CD14-positive monocyte (primary cell): ENCODE data around the gene SEC63. TPM values are rescaled to one million over a fixed set of nuclear protein-coding genes. Genes with fewer than 3 reads are reported as not detected.

Experiments used
- DNase-seq, 3 donors: peaks; one replicate each; pipeline ENCODE4 v3.0.0-alpha.2; 2011 to 2022
- H2AFZ ChIP-seq: 2 replicates; pipeline ENCODE4 v1.6.0; 2012; ENCODE audit warnings: mild to moderate bottlenecking, low read depth, low read length, inconsistent platforms; ENCODE audit not compliant: insufficient read depth, poor library complexity, severe bottlenecking
- H3K27ac ChIP-seq, 2 donors: 1 replicate in 1 of 2; 2 replicates in 1 of 2; pipeline ENCODE4 v1.5.1; 2012 to 2013; ENCODE audit warnings: low read length in 2 of 2, control low read depth in 1 of 2, inconsistent platforms in 1 of 2, low read depth in 1 of 2, mild to moderate bottlenecking in 1 of 2
- H3K27me3 ChIP-seq, 2 donors: one replicate each; pipeline versions ENCODE4 v1.6.0 to v1.6.1; 2011 to 2013; ENCODE audit warnings: low read length in 2 of 2; ENCODE audit not compliant: control insufficient read depth in 2 of 2, insufficient read depth in 2 of 2
- H3K36me3 ChIP-seq, 2 donors: replicated peaks in 1 of 2; 1 replicate in 1 of 2; 2 replicates in 1 of 2; pipeline versions ENCODE4 v1.5.1 to v1.6.1; 2012 to 2013; ENCODE audit warnings: low read length in 2 of 2, control low read depth in 1 of 2, inconsistent platforms in 1 of 2, mild to moderate bottlenecking in 1 of 2; ENCODE audit not compliant: insufficient read depth in 2 of 2, control insufficient read depth in 1 of 2
- H3K4me1 ChIP-seq, 2 donors: 1 replicate in 1 of 2; 2 replicates in 1 of 2; pipeline versions ENCODE4 v1.5.1 to v1.6.1; 2012 to 2013; ENCODE audit warnings: low read length in 2 of 2, control low read depth in 1 of 2, inconsistent platforms in 1 of 2, mild to moderate bottlenecking in 1 of 2, moderate library complexity in 1 of 2; ENCODE audit not compliant: insufficient read depth in 2 of 2, control insufficient read depth in 1 of 2
- H3K4me2 ChIP-seq: replicated peaks from 2 replicates; pipeline ENCODE3; 2012; ENCODE audit warnings: low read length, moderate library complexity, mild to moderate bottlenecking; ENCODE audit not compliant: poor library complexity, severe bottlenecking; ENCODE audit errors: extremely low read depth
- H3K4me3 ChIP-seq, 3 experiments: fragments of 200-600 bp in 1 of 3; sonication (generic) in 1 of 3; replicated peaks in 1 of 3; 1 replicate in 2 of 3; 2 replicates in 1 of 3; pipeline ENCODE4 v1.5.1; 2011 to 2013; ENCODE audit warnings: low read length in 3 of 3, mild to moderate bottlenecking in 3 of 3, control low read depth in 2 of 3, low read depth in 2 of 3, inconsistent platforms in 1 of 3, moderate library complexity in 1 of 3
- H3K79me2 ChIP-seq: 2 replicates; pipeline ENCODE4 v1.6.0; 2012; ENCODE audit warnings: mild to moderate bottlenecking, control low read depth, inconsistent platforms, low read length, moderate library complexity; ENCODE audit not compliant: insufficient read depth
- H3K9ac ChIP-seq: 2 replicates; pipeline ENCODE4 v1.6.0; 2017; ENCODE audit warnings: low read length, mild to moderate bottlenecking; ENCODE audit not compliant: insufficient read depth, poor library complexity, severe bottlenecking
- H3K9me3 ChIP-seq, 2 donors: replicated peaks in 1 of 2; 1 replicate in 1 of 2; 2 replicates in 1 of 2; pipeline versions ENCODE4 v1.5.1 to v1.6.1; 2012 to 2013; ENCODE audit warnings: low read length in 2 of 2, control low read depth in 1 of 2; ENCODE audit not compliant: control insufficient read depth in 1 of 2, insufficient read depth in 1 of 2
- H4K20me1 ChIP-seq: 2 replicates; pipeline ENCODE4 v1.6.0; 2012; ENCODE audit warnings: mild to moderate bottlenecking, low read length, control low read depth, moderate library complexity; ENCODE audit not compliant: insufficient read depth
- H3K27ac Mint-ChIP-seq, 7 donors: one replicate each; pipeline ENCODE4 v1.8.0; 2020; ENCODE audit warnings: mild to moderate bottlenecking in 7 of 7, mixed read lengths in 7 of 7, moderate library complexity in 6 of 7, inconsistent platforms in 2 of 7
- H3K27me3 Mint-ChIP-seq, 3 donors: one replicate each; pipeline ENCODE4 v1.8.0; 2021 to 2022; ENCODE audit warnings: low read depth in 3 of 3, mild to moderate bottlenecking in 3 of 3, mixed read lengths in 3 of 3, moderate library complexity in 3 of 3, inconsistent platforms in 1 of 3
- H3K36me3 Mint-ChIP-seq, 2 donors: one replicate each; pipeline ENCODE4 v1.8.0; 2020; ENCODE audit warnings: mixed read lengths in 2 of 2, inconsistent platforms in 1 of 2, mild to moderate bottlenecking in 1 of 2
- H3K4me1 Mint-ChIP-seq: one replicate; pipeline ENCODE4 v1.8.0; 2020; ENCODE audit warnings: mild to moderate bottlenecking, mixed read lengths
- H3K4me3 Mint-ChIP-seq, 2 donors: one replicate each; pipeline ENCODE4 v1.8.0; 2020; ENCODE audit warnings: mild to moderate bottlenecking in 2 of 2, mixed read lengths in 2 of 2, moderate library complexity in 1 of 2
- H3K9me3 Mint-ChIP-seq, 7 donors: one replicate each; pipeline ENCODE4 v1.8.0; 2020 to 2022; ENCODE audit warnings: mixed read lengths in 7 of 7, mild to moderate bottlenecking in 6 of 7, moderate library complexity in 6 of 7, inconsistent platforms in 2 of 7
- CTCF ChIP-seq: fragments of 200-600 bp; IDR thresholded peaks from one replicate; pipeline ENCODE4 v1.8.0; 2022; ENCODE audit warnings: antibody characterized with exemption, mild to moderate bottlenecking
- WGBS: methylation state at CpG from one replicate; pipeline ENCODE4 v1.1.5; 2013; ENCODE audit warnings: missing lambda C conversion rate; ENCODE audit not compliant: insufficient coverage; 5-methylcytosine and 5-hydroxymethylcytosine counted together
- intact Hi-C, 2 donors: fragments of 100-400 bp; cut with micrococcal nuclease; formaldehyde crosslinking; loops; one replicate each; pipeline versions ENCODE4 v1.15.0 to v1.15.1; 2023
- polyA plus RNA-seq, 3 donors: library from polyadenylated mRNA; depleted of rRNA in 1 of 3; unstranded in 2 of 3; stranded (reverse) in 1 of 3; fragments of 300-500 nt in 2 of 3; fragments of >200 nt in 1 of 3; fragmentation: Illumina TruSeq in 2 of 3; gene quantifications; 1 replicate in 2 of 3; 2 replicates in 1 of 3; pipeline ENCODE4 v1.2.3, GENCODE V29; 2012 to 2021

SEC63 gene
- polyA plus RNA-seq, 3 donors = 12.0 to 33.7 (median 12.7) TPM

GRCh38 chr6:107932580-107932979 lies 25.4 kb downstream of the SEC63 start:
- no peaks in the 10 kb centered on the region for H3K4me1 Mint-ChIP-seq
- H2AFZ ChIP-seq = no peak overlapping the region
- H3K9ac ChIP-seq = no peak overlapping the region
- no peaks in the 10 kb centered on the region for H3K9me3 ChIP-seq
- peaks cover 78% of the 10 kb centered on the region for H3K79me2 ChIP-seq
- no peak for DNase-seq
- H3K4me1 ChIP-seq = no peaks in the 10 kb centered on the region
- intact Hi-C loops = no loop called here
- peak overlapping the region in 1 of 2 donors; percentile 31 for H3K27ac ChIP-seq
- peaks cover 0 to 6% (median 4%) of the 10 kb centered on the region in 7 donors for H3K9me3 Mint-ChIP-seq
- no peak overlapping the region for H3K4me3 ChIP-seq
- no CpG with 5 or more reads among the region's 3 CpGs for WGBS
- H3K4me3 Mint-ChIP-seq = no peak overlapping the region
- H3K4me2 ChIP-seq = no peak overlapping the region
- no peaks in the 10 kb centered on the region for H3K27me3 ChIP-seq
- peaks cover 74% of the 10 kb centered on the region for H4K20me1 ChIP-seq
- no peaks in the 10 kb centered on the region for H3K27me3 Mint-ChIP-seq
- H3K36me3 ChIP-seq = peaks cover 4 to 19% of the 10 kb centered on the region in 2 donors
- no peak for TF ChIP-seq CTCF
- peaks cover 16 to 29% of the 10 kb centered on the region in 2 donors for H3K36me3 Mint-ChIP-seq
- H3K27ac Mint-ChIP-seq = no peak overlapping the region

GRCh38 chr6:107931894-107932293 lies 26.1 kb downstream of the SEC63 start:
- Mint-ChIP-seq H3K4me1 (no peaks in the 10 kb centered on the region), H3K36me3 (peaks cover 15 to 33% of the 10 kb centered on the region in 2 donors), H3K9me3 (peaks cover 0 to 6% (median 4%) of the 10 kb centered on the region in 7 donors), H3K4me3 (no peak overlapping the region), H3K27me3 (no peaks in the 10 kb centered on the region), H3K27ac (peak overlapping the region in 3 of 7 donors; percentile 8 to 69 (median 52))
- intact Hi-C loops = no loop called here
- Histone ChIP-seq H3K4me3 (no peak overlapping the region), H4K20me1 (peaks cover 75% of the 10 kb centered on the region), H3K4me1 (no peaks in the 10 kb centered on the region), H3K9me3 (no peaks in the 10 kb centered on the region), H3K79me2 (peaks cover 78% of the 10 kb centered on the region), H3K9ac (no peak overlapping the region), H3K27me3 (no peaks in the 10 kb centered on the region), H3K36me3 (peaks cover 4 to 26% of the 10 kb centered on the region in 2 donors), H3K27ac (no peak overlapping the region), H3K4me2 (no peak overlapping the region), H2AFZ (no peak overlapping the region)
- DNase-seq = no peak
- TF ChIP-seq CTCF = no peak
- WGBS = 100% methylated on average over 1 of the region's 3 CpGs
